ENCODE measurements around the gene PRR35.

Gene PRR35

GRCh38 chr16:535446-536405 lies 24.5 kb upstream of the PRR35 start:
- TF ChIP-seq, protein P1, sequence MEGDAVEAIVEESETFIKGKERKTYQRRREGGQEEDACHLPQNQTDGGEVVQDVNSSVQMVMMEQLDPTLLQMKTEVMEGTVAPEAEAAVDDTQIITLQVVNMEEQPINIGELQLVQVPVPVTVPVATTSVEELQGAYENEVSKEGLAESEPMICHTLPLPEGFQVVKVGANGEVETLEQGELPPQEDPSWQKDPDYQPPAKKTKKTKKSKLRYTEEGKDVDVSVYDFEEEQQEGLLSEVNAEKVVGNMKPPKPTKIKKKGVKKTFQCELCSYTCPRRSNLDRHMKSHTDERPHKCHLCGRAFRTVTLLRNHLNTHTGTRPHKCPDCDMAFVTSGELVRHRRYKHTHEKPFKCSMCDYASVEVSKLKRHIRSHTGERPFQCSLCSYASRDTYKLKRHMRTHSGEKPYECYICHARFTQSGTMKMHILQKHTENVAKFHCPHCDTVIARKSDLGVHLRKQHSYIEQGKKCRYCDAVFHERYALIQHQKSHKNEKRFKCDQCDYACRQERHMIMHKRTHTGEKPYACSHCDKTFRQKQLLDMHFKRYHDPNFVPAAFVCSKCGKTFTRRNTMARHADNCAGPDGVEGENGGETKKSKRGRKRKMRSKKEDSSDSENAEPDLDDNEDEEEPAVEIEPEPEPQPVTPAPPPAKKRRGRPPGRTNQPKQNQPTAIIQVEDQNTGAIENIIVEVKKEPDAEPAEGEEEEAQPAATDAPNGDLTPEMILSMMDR (conservative IDR thresholded peaks at IDR 0.05), result no peak
- no peak for TF ChIP-seq ZFX (IDR thresholded peaks at IDR 0.05)
- no peak overlapping the region for H3K27ac ChIP-seq

DNA sequence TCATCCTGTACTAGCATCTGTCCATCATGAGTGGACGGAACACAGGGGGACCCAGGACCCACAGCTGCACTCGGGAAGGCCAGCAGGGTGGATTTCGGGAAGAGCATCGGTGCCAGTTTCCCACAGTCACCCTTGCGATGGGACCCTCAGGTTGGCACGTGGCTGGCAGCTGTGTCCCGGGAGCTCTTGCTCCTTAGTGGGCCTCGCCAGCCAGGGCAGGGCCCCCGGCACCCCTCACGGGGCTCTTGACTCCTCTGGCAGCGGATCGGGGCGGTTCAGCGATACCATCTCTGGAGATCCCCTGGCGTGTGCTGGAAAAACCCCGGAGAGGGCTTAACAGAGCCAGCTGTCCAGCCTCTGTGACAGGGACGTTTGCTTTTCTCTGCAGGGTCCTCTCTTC lies 23.4 kb upstream of the PRR35 start:
- no peak overlapping the region for H3K27ac ChIP-seq
- TF ChIP-seq ZFX (IDR thresholded peaks at IDR 0.05), result no peak
- TF ChIP-seq, protein P1 (conservative IDR thresholded peaks at IDR 0.05), result no peak

- no peak overlapping the region for H3K27ac ChIP-seq
- TF ChIP-seq, protein P1 (conservative IDR thresholded peaks at IDR 0.05), result no peak; the same call in 1 of the 2 replicates
- TF ChIP-seq ZFX (IDR thresholded peaks at IDR 0.05), result no peak
These were observed 22.5 kb upstream of the PRR35 start for GRCh38 chr16:537415-538335.

GRCh38 chr16:539901-540530 lies 20.2 kb upstream of the PRR35 start:
- H3K27ac ChIP-seq, result no peak overlapping the region
- TF ChIP-seq ZFX (IDR thresholded peaks at IDR 0.05), result no peak
- TF ChIP-seq, protein P1 (conservative IDR thresholded peaks at IDR 0.05), result no peak

GRCh38 chr16:540645-541340 lies 19.4 kb upstream of the PRR35 start:
- no peak overlapping the region for H3K27ac ChIP-seq
- no peak for TF ChIP-seq ZFX (IDR thresholded peaks at IDR 0.05)
- TF ChIP-seq, protein P1 (conservative IDR thresholded peaks at IDR 0.05), result no peak

- H3K27ac ChIP-seq, result no peak overlapping the region
- TF ChIP-seq, protein P1 (conservative IDR thresholded peaks at IDR 0.05), result no peak
- TF ChIP-seq ZFX (IDR thresholded peaks at IDR 0.05), result no peak
These were observed 16.7 kb upstream of the PRR35 start for GRCh38 chr16:543301-544164.
